HG03060 (cell line): ENCODE measurements around the gene MYRIP.
"Not testable (repeated sequence)": the region's sequence is repeated elsewhere in the genome, so short reads cannot be mapped to it uniquely, and the experiment has no call there.

Source experiments
- ATAC-seq: cut with Tn5 transposase; IDR thresholded peaks from one replicate; pipeline ENCODE4 v1.9.1; 2021; ENCODE audit warnings: low read depth, moderate number of reproducible peaks; ENCODE audit not compliant: unreplicated experiment

MYRIP gene

GRCh38 chr3:40254491-40254890 is 445.1 kb downstream of the MYRIP start:
- no peak for ATAC-seq

DNA sequence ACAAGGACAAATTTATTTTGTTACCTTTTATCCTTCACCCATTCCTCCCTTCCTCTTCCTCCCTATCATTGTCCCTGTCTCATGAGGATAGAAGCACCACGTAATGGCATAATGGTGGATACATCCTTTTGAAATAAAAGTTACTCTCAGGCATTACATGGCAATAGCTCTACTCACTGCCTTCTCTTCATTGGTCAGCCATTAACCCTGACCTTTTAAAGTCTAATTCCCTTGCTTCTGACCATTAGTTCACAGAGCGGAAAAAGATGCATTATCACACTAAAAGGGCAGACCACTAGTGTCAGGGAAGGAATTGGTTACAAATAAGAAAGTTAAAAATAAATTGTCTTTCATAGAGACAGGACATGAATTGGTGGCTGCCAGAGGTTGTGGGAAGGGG is 445.5 kb downstream of the MYRIP start:
- no peak for ATAC-seq

GRCh38 chr3:40255532-40255931 is 446.1 kb downstream of the MYRIP start:
- no peak for ATAC-seq

DNA sequence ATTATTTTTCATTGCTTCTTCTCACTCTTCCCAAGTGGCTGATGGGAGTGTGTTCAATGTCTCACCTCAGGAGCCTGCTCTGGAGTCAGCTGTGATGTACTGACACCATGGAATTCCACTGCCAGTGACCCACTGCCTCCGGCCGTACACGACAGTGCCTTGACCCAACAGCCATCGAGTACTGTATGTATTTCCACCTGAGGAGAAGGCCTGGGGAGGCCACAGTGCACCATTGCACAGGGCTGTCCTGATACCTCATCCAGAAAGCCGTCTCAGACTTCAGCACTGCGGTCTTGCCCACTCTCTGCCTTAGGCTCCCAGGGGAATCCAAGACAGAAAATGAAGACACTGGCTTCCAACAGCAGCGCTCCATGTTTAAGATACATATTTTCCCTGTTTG is 448.7 kb downstream of the MYRIP start:
- ATAC-seq, result no peak

DNA sequence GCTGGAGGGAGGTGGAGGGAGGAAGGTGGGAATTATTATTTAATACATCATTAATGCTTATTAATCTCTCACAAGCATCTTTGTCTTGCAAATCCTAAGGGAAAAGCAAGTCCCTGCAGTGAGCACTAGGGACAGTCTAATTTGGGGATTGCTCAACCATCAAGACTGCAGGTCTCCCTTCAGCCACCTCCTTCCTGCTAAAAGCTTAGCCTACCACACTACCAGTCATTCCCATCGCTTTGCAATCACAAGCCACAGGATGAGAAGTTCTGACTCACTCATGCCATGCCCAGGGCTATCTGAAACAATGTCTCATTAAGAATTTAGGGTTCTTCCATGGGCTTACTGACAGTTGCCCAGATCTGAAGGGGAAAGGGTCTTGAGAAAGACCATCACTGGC is 449.1 kb downstream of the MYRIP start:
- ATAC-seq, result no peak

- no peak for ATAC-seq
Observed at GRCh38 chr3:40262331-40262730, 452.9 kb downstream of the MYRIP start.

DNA sequence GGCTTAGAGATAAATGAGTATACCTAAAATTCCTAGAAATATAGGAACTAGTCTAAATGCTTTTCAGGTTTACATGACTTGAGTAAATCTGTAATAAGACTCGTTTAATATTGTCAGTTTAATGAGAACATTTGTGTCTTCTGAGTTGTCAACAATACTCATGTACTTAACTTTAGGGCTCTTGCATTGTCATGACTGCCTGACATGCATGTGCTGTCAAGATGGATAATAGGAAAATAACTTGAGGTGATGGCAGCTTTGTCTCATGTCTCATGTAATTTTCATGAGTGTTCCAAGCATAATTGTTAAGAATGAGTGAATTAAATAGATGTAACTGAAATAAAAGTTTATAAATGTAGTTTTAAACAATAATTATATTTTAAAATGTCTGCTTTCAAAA is 455.0 kb downstream of the MYRIP start:
- no peak for ATAC-seq

DNA sequence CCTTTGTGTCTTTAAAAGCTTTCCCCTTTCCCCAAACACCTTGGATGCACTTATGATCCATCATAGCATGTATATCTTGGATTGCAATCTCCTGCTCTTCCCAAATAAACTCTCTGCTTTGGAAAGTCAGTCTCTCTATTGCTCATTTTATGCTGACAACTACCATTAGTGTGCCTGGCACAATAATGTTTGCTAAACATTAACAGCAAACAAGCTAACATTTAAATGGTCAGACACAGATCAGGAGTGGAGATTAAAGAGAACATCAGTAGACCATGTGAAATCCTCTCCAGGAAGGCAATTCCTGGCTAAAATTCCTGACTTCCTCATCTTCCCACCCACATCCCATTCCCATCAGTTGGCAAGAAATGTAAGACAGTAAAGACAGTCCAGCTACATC is 455.8 kb downstream of the MYRIP start:
- ATAC-seq, result no peak

- ATAC-seq, result no peak
Observed at GRCh38 chr3:40267937-40268724, 458.7 kb downstream of the MYRIP start.

- no peak for ATAC-seq
Observed at GRCh38 chr3:40268802-40269524, 459.6 kb downstream of the MYRIP start.

DNA sequence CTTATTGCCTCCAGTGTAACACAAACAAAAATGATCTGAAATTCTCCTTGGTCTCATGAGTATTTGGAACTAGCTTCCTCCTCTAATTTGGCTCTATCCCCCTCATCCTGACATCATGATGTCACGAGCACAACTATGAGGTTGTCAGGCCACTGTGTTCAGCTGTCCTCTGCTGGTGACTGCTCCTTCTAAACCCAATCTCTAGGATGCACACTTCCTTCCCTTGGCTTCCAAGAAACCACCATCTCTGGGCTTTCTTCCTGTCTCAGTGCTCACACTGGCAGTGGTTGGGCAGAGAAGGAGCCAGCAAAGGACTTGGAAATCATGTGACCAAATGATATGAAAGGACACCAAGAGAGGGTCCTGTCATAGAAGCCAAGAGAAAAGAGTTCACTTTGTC is 469.4 kb downstream of the MYRIP start:
- no peak for ATAC-seq

GRCh38 chr3:40281995-40282394 is 472.6 kb downstream of the MYRIP start:
- ATAC-seq, result no peak

- ATAC-seq, result not testable (repeated sequence)
Observed at GRCh38 chr3:40283057-40283456, 473.6 kb downstream of the MYRIP start.

DNA sequence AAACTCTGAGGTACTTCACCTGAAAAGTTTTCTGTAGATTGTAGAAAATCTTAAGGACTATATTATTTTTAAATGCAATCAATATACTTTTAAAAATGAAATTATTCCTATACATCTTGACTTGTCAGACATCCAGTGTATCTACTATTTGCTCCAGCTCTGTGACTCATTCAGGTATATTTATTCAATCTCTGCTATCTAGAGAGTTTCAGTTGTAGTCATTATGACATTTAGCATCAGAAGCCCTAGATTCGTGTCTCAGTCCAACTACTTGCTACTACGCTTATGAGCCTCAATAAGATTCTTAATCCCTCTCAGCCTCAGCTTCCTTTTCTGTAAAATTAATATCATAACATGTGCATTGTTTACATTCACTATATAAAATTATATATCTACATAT is 477.8 kb downstream of the MYRIP start:
- no peak for ATAC-seq

- no peak for ATAC-seq
Observed at GRCh38 chr3:40290396-40290795, 481.0 kb downstream of the MYRIP start.

DNA sequence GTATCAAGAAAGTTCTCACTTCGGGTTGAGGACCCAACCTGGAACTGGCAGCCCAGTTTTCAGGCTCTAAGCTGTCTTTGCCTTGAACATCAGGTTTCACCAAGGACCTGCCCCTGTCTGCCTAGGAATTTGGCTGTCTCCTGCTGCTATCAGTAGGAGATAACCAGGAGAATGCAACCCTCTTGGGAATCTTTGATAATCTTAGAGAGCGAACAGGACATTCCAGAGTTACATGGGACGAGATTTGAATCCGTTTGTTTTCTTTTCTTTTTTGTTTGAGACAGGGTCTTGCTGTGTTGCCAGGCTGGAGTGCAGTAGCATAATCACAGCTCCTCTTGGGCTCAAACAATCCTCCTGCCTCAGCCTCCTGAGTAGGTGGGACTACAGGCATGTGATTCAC is 482.1 kb downstream of the MYRIP start:
- no peak for ATAC-seq

DNA sequence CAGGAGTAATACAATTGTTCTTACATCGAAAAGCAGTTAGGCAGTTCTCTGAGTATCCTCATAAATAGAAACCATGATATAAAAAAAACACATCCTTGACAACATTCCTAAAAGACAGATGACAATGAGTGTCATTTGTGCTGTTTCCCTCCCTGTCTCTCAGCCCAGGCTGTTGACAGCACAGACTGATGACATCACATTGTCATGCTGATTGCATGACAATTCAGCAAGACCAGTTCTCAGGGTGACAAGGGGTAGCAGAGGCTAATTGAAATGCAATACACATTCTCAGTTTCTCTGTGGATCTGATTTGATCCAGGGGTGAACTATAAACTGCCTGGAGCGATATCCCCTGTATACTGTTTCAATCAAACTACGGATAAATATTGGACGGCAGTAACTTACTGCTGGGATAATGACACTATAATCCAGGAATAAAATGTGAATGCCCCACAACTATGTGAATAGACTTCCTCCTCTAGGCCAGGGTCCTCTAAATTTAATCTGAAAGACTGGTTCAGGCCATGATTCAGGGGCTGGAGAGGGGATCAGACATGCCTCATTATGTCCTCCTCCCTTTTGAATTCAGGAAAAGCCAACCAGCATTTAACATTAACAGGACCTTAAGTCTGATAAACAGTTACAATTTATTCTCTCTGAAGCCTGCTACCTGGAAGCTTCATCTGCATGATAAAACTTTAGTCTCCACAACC is 483.4 kb downstream of the MYRIP start:
- no peak for ATAC-seq

- no peak for ATAC-seq
Observed at GRCh38 chr3:40294434-40294833, 485.0 kb downstream of the MYRIP start.

DNA sequence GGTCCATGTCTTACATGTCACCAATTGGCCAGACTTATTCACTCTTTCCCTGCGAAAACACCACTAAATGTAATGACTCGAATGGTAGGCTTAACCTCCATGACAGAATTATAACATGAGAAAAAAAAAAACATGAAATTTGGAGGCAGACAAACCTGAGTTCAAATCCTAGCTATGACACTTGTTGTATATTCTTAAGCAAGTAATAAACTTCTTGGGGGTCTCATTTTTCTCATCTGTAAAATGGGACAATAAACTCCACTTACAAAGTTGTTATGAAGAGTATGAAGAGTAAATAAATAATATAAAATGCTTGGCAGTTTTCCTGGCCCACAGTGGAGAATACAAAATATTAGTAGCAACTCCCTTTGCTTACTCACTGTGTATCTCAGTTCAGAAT is 488.7 kb downstream of the MYRIP start:
- ATAC-seq, result no peak

GRCh38 chr3:40299130-40299720 is 489.8 kb downstream of the MYRIP start:
- ATAC-seq, result no peak

GRCh38 chr3:40299721-40300335 is 490.4 kb downstream of the MYRIP start:
- ATAC-seq, result no peak
